ENCODE results near the gene FXYD3. TPM values are rescaled to one million over a fixed set of nuclear protein-coding genes. Genes with fewer than 3 reads are reported as not detected.
"Not testable (repeated sequence)": the region's sequence is repeated elsewhere in the genome, so short reads cannot be mapped to it uniquely, and the experiment has no call there.

FXYD3 gene
- total and polyA plus RNA-seq, 2 donors (not counting 1 experiment from before 2014, with no cell fraction given), result not detected

DNA sequence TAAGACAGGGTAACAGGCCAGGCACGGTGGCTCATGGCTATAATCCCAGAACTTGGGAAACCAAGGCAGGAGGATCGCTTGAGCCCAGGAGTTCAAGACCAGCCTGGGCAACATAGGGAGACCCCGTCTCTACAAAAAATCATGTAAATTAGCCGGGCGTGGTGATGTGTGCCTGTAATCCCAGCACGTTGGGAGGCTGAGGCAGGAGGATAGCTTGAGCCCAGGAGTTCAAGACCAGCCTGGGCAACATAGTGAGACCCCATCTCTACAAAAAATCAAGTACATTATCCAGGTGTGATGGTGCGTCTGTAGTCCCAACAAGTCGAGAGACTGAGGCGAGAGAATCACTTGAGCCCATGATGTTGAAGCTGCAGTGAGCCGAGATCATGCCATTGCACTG, 12.0 kb upstream of the FXYD3 start:
- not testable (repeated sequence) for H3K36me3 ChIP-seq (ENCODE audit: control insufficient read depth, insufficient read depth, low read length); DNase-seq (ENCODE audit: low read depth in 2 of 2); H3K79me2 ChIP-seq (ENCODE audit: control insufficient read depth, insufficient read depth, low read length); H3K27ac ChIP-seq (ENCODE audit: insufficient read depth, low read length); H3K4me1 ChIP-seq (ENCODE audit: control insufficient read depth, extremely low read depth, insufficient read depth, low read length); H3K4me3 ChIP-seq (replicated peaks in 1 of 4; ENCODE audit: control extremely low read depth in 1 of 4, insufficient read depth in 1 of 4, low read depth in 3 of 4, low read length in 4 of 4); H4K20me1 ChIP-seq (ENCODE audit: control insufficient read depth, extremely low read depth, insufficient read depth, low read length); H3K9me3 ChIP-seq (ENCODE audit: control insufficient read depth, insufficient read depth, low read depth, low read length); H3K27me3 ChIP-seq (ENCODE audit: control insufficient read depth, insufficient read depth, low read length); H3K4me2 ChIP-seq (ENCODE audit: extremely low read depth, insufficient read depth, low read length); H2AFZ ChIP-seq (ENCODE audit: low read length); H3K9ac ChIP-seq (ENCODE audit: insufficient read depth, low read length)

DNA sequence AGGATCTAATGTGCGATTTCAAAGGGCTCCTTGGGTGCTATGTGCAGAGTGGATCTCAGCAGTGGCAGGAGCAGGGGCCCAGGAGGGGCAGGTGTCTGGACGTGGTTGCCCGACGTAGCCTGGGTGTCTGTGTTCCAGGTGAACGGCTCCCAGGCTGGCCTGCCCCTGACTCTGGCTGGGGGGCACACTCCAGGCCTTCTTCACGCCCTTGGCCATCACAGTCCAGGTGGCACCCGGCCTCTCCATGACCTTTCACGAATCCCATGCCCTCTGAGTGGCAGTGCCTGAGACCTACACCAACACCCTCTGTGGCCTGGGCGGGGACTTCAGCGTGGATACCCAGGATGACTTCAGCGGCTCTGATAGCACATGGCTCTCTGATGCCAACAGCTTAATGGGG, 11.3 kb upstream of the FXYD3 start:
- TF ChIP-seq, protein P1, sequence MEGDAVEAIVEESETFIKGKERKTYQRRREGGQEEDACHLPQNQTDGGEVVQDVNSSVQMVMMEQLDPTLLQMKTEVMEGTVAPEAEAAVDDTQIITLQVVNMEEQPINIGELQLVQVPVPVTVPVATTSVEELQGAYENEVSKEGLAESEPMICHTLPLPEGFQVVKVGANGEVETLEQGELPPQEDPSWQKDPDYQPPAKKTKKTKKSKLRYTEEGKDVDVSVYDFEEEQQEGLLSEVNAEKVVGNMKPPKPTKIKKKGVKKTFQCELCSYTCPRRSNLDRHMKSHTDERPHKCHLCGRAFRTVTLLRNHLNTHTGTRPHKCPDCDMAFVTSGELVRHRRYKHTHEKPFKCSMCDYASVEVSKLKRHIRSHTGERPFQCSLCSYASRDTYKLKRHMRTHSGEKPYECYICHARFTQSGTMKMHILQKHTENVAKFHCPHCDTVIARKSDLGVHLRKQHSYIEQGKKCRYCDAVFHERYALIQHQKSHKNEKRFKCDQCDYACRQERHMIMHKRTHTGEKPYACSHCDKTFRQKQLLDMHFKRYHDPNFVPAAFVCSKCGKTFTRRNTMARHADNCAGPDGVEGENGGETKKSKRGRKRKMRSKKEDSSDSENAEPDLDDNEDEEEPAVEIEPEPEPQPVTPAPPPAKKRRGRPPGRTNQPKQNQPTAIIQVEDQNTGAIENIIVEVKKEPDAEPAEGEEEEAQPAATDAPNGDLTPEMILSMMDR (conservative IDR thresholded peaks at IDR 0.05 in 1 of 2, IDR thresholded peaks at IDR 0.05 in 1 of 2; ENCODE audit: low read depth in 1 of 2, low read length in 2 of 2), result no peak
- TF ChIP-seq EZH2 (IDR thresholded peaks at IDR 0.05; ENCODE audit: low read length, missing control alignments), result no peak
- no peak for DNase-seq (ENCODE audit: low read depth in 2 of 2)
- Histone ChIP-seq H3K79me2 (ENCODE audit: control insufficient read depth, insufficient read depth, low read length) (no peaks in the 10 kb centered on the region), H4K20me1 (ENCODE audit: control insufficient read depth, extremely low read depth, insufficient read depth, low read length) (no peaks in the 10 kb centered on the region), H3K4me2 (ENCODE audit: extremely low read depth, insufficient read depth, low read length) (no peak overlapping the region), H3K9me3 (ENCODE audit: control insufficient read depth, insufficient read depth, low read depth, low read length) (no peaks in the 10 kb centered on the region), H3K4me3 (replicated peaks in 1 of 4; ENCODE audit: control extremely low read depth in 1 of 4, insufficient read depth in 1 of 4, low read depth in 3 of 4, low read length in 4 of 4) (no peak overlapping the region), H3K27ac (ENCODE audit: insufficient read depth, low read length) (no peak overlapping the region), H3K4me1 (ENCODE audit: control insufficient read depth, extremely low read depth, insufficient read depth, low read length) (no peaks in the 10 kb centered on the region), H3K27me3 (ENCODE audit: control insufficient read depth, insufficient read depth, low read length) (no peaks in the 10 kb centered on the region), H3K9ac (ENCODE audit: insufficient read depth, low read length) (no peak overlapping the region), H3K36me3 (ENCODE audit: control insufficient read depth, insufficient read depth, low read length) (no peaks in the 10 kb centered on the region), H2AFZ (ENCODE audit: low read length) (no peak overlapping the region)

- Histone ChIP-seq H3K4me1 (ENCODE audit: control insufficient read depth, extremely low read depth, insufficient read depth, low read length) (no peaks in the 10 kb centered on the region), H2AFZ (ENCODE audit: low read length) (no peak overlapping the region), H3K9ac (ENCODE audit: insufficient read depth, low read length) (no peak overlapping the region), H3K27ac (ENCODE audit: insufficient read depth, low read length) (no peak overlapping the region), H3K4me2 (ENCODE audit: extremely low read depth, insufficient read depth, low read length) (no peak overlapping the region), H3K36me3 (ENCODE audit: control insufficient read depth, insufficient read depth, low read length) (no peaks in the 10 kb centered on the region), H3K79me2 (ENCODE audit: control insufficient read depth, insufficient read depth, low read length) (no peaks in the 10 kb centered on the region), H3K4me3 (replicated peaks in 1 of 4; ENCODE audit: control extremely low read depth in 1 of 4, insufficient read depth in 1 of 4, low read depth in 3 of 4, low read length in 4 of 4) (no peak overlapping the region), H4K20me1 (ENCODE audit: control insufficient read depth, extremely low read depth, insufficient read depth, low read length) (no peaks in the 10 kb centered on the region), H3K27me3 (ENCODE audit: control insufficient read depth, insufficient read depth, low read length) (no peaks in the 10 kb centered on the region), H3K9me3 (ENCODE audit: control insufficient read depth, insufficient read depth, low read depth, low read length) (no peaks in the 10 kb centered on the region)
- no peak for DNase-seq (ENCODE audit: low read depth in 2 of 2)
- TF ChIP-seq, protein P1 (conservative IDR thresholded peaks at IDR 0.05 in 1 of 2, IDR thresholded peaks at IDR 0.05 in 1 of 2; ENCODE audit: low read depth in 1 of 2, low read length in 2 of 2), result no peak
- TF ChIP-seq EZH2 (IDR thresholded peaks at IDR 0.05; ENCODE audit: low read length, missing control alignments), result no peak
Measured at GRCh38 chr19:35105047-35105410, 10.6 kb upstream of the FXYD3 start.
